SIG-M5 (cell line): ENCODE results near the gene MAPKBP1.

ENCODE experiments used
- DNase-seq: peaks from one replicate; lab custom pipeline; 2025; lab: John Stamatoyannopoulos, UW

MAPKBP1 gene

GRCh38 chr15:41809526-41810220 is 35.4 kb downstream of the MAPKBP1 start:
- DNase-seq: no peak

- no peak for DNase-seq
Measured at GRCh38 chr15:41810651-41811431, 36.6 kb downstream of the MAPKBP1 start.

- no peak for DNase-seq
Measured at GRCh38 chr15:41811432-41812195, 37.3 kb downstream of the MAPKBP1 start.

GRCh38 chr15:41812820-41813375 is 38.6 kb downstream of the MAPKBP1 start:
- DNase-seq: no peak

- DNase-seq: no peak
Measured at GRCh38 chr15:41813426-41813825, 39.1 kb downstream of the MAPKBP1 start.

GRCh38 chr15:41814534-41814933 is 40.2 kb downstream of the MAPKBP1 start:
- no peak for DNase-seq

- no peak for DNase-seq
Measured at GRCh38 chr15:41816788-41817187, 42.5 kb downstream of the MAPKBP1 start.

GRCh38 chr15:41817327-41817726 is 43.0 kb downstream of the MAPKBP1 start:
- no peak for DNase-seq

GRCh38 chr15:41817781-41818180 is 43.5 kb downstream of the MAPKBP1 start:
- DNase-seq: no peak

- DNase-seq: no peak
Measured at GRCh38 chr15:41819455-41820050, 45.3 kb downstream of the MAPKBP1 start.

- DNase-seq: no peak
Measured at GRCh38 chr15:41820791-41821423, 46.6 kb downstream of the MAPKBP1 start.

GRCh38 chr15:41821831-41822230 is 47.5 kb downstream of the MAPKBP1 start:
- no peak for DNase-seq

GRCh38 chr15:41822471-41822870 is 48.2 kb downstream of the MAPKBP1 start:
- DNase-seq: no peak

- DNase-seq: no peak
Measured at GRCh38 chr15:41822957-41823356, 48.7 kb downstream of the MAPKBP1 start.

- DNase-seq: no peak
Measured at GRCh38 chr15:41823502-41823901, 49.2 kb downstream of the MAPKBP1 start.

- no peak for DNase-seq
Measured at GRCh38 chr15:41824062-41824745, 49.9 kb downstream of the MAPKBP1 start.

- no peak for DNase-seq
Measured at GRCh38 chr15:41825145-41825544, 50.9 kb downstream of the MAPKBP1 start.

- DNase-seq: no peak
Measured at GRCh38 chr15:41825572-41826535, 51.6 kb downstream of the MAPKBP1 start.

- no peak for DNase-seq
Measured at GRCh38 chr15:41827290-41827879, 53.1 kb downstream of the MAPKBP1 start.
